ENCODE data around the gene REG4. TPM values are rescaled to one million over a fixed set of nuclear protein-coding genes. Genes with fewer than 3 reads are reported as not detected.
"Not testable (repeated sequence)": the region's sequence is repeated elsewhere in the genome, so short reads cannot be mapped to it uniquely, and the experiment has no call there.

REG4 gene
- total RNA-seq, 1 donor: not detected

DNA sequence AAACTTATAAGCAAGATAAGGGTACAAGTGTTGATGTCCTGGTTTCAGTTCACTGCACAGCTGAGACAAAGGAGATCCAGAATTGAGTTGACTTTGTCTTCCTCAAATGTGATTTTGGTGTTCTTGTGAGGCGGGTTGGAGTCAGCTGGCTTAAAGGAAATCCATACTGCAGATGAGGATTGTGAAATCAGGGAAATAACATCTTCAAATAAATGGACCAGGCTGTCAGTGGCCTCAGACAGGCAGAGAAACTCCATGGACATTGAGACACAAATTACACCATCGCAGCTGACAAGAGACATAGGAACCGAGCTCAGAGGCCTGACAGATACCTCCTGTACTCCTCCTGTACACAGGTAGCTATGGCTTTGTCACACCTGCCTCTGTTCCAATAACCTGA lies 27.0 kb upstream of the REG4 start:
- TF ChIP-seq, protein P1, sequence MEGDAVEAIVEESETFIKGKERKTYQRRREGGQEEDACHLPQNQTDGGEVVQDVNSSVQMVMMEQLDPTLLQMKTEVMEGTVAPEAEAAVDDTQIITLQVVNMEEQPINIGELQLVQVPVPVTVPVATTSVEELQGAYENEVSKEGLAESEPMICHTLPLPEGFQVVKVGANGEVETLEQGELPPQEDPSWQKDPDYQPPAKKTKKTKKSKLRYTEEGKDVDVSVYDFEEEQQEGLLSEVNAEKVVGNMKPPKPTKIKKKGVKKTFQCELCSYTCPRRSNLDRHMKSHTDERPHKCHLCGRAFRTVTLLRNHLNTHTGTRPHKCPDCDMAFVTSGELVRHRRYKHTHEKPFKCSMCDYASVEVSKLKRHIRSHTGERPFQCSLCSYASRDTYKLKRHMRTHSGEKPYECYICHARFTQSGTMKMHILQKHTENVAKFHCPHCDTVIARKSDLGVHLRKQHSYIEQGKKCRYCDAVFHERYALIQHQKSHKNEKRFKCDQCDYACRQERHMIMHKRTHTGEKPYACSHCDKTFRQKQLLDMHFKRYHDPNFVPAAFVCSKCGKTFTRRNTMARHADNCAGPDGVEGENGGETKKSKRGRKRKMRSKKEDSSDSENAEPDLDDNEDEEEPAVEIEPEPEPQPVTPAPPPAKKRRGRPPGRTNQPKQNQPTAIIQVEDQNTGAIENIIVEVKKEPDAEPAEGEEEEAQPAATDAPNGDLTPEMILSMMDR (IDR thresholded peaks at IDR 0.05; ENCODE audit: extremely low read depth, low read depth, low read length): no peak
- no peaks in the 10 kb centered on the region for H3K4me1 ChIP-seq (ENCODE audit: insufficient read depth, low read length)
- H3K4me3 ChIP-seq (ENCODE audit: insufficient read depth, low read length): no peak overlapping the region
- no peak overlapping the region for H2AFZ ChIP-seq (ENCODE audit: low read length)
- no peak for DNase-seq (ENCODE audit: insufficient read length, low spot score, missing footprints)
- no peaks in the 10 kb centered on the region for H3K9me3 ChIP-seq (ENCODE audit: low read depth, low read length)
- H3K79me2 ChIP-seq (ENCODE audit: insufficient read depth, low read length): no peaks in the 10 kb centered on the region
- H3K36me3 ChIP-seq (ENCODE audit: insufficient read depth, low read length): no peaks in the 10 kb centered on the region
- H3K4me2 ChIP-seq (ENCODE audit: insufficient read depth, low read length): no peak overlapping the region
- H4K20me1 ChIP-seq (ENCODE audit: insufficient read depth, low read length): no peaks in the 10 kb centered on the region
- H3K27ac ChIP-seq (ENCODE audit: low read depth, low read length): no peak overlapping the region
- peaks cover 19% of the 10 kb centered on the region for H3K27me3 ChIP-seq (ENCODE audit: insufficient read depth, low read length)

DNA sequence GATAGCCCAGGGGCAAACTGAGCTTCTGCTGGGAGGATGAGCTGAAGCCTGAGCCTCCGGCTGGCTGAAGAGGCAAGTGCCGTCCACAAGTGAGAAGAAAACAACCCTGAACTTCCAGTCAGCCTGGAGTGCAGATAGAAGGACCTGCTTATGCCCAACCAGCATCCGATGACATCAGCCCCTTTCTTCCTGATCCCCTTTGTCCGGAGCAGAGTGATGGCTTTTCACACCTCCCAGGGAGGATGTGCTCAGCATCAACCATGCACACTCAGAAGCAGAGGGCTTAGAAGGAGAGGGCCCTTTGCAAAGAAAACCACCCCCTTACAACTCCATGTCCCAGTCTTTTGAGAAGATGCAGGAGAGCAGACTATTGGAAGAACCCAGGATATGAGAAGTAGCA lies 23.7 kb upstream of the REG4 start:
- no peak for DNase-seq (ENCODE audit: insufficient read length, low spot score, missing footprints)
- no peaks in the 10 kb centered on the region for H3K9me3 ChIP-seq (ENCODE audit: low read depth, low read length)
- H3K27ac ChIP-seq (ENCODE audit: low read depth, low read length): no peak overlapping the region
- no peak overlapping the region for H3K4me2 ChIP-seq (ENCODE audit: insufficient read depth, low read length)
- no peak overlapping the region for H3K4me3 ChIP-seq (ENCODE audit: insufficient read depth, low read length)
- no peaks in the 10 kb centered on the region for H4K20me1 ChIP-seq (ENCODE audit: insufficient read depth, low read length)
- TF ChIP-seq, protein P1 (IDR thresholded peaks at IDR 0.05; ENCODE audit: extremely low read depth, low read depth, low read length): no peak
- H3K36me3 ChIP-seq (ENCODE audit: insufficient read depth, low read length): no peaks in the 10 kb centered on the region
- H2AFZ ChIP-seq (ENCODE audit: low read length): no peak overlapping the region
- no peaks in the 10 kb centered on the region for H3K79me2 ChIP-seq (ENCODE audit: insufficient read depth, low read length)
- H3K27me3 ChIP-seq (ENCODE audit: insufficient read depth, low read length): peaks cover 12% of the 10 kb centered on the region
- no peaks in the 10 kb centered on the region for H3K4me1 ChIP-seq (ENCODE audit: insufficient read depth, low read length)

DNA sequence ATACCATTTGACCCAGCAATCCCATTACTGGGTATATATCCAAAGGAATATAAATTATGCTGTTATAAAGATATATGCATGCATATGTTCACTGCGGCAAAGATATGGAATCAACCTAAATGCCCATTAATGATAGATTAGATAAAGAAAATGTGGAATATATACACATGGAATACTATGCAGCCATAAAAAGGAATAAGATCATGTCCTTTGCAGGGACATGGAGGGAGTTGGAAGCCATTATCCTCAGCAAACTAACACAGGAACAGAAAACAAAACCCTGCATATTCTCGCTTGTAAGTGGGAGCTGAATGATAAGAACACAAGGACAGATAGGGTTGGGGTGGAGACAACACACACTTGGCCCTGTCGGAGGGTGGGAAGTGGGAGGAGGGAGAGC lies 19.8 kb upstream of the REG4 start:
- Histone ChIP-seq H3K4me3 (ENCODE audit: insufficient read depth, low read length) (no peak overlapping the region), H3K4me1 (ENCODE audit: insufficient read depth, low read length) (no peaks in the 10 kb centered on the region), H3K9me3 (ENCODE audit: low read depth, low read length) (no peaks in the 10 kb centered on the region), H3K36me3 (ENCODE audit: insufficient read depth, low read length) (no peaks in the 10 kb centered on the region), H3K4me2 (ENCODE audit: insufficient read depth, low read length) (no peak overlapping the region), H4K20me1 (ENCODE audit: insufficient read depth, low read length) (no peaks in the 10 kb centered on the region), H2AFZ (ENCODE audit: low read length) (no peak overlapping the region), H3K27ac (ENCODE audit: low read depth, low read length) (no peak overlapping the region), H3K27me3 (ENCODE audit: insufficient read depth, low read length) (peaks cover 15% of the 10 kb centered on the region), H3K79me2 (ENCODE audit: insufficient read depth, low read length) (no peaks in the 10 kb centered on the region)
- TF ChIP-seq, protein P1 (IDR thresholded peaks at IDR 0.05; ENCODE audit: extremely low read depth, low read depth, low read length): no peak
- DNase-seq (ENCODE audit: insufficient read length, low spot score, missing footprints): no peak

DNA sequence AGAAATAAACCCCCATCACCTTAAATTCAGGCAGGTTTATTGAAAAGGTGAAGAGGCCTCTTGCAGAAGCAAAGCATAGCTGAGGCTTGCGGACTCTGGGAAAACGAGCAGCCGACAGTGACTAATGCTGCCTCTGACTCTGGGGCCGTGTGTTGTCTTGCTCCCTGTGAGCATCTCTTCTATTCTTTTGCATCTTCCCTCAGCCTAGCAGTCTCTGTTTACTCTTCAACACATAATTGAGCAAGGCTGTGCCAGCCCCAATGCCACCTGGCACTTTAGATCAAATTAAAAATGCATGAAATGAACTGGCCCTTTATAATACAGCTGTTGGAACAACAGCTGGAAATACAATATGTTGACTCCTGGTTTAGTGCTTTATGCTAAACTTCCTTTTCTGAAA lies 18.4 kb upstream of the REG4 start:
- TF ChIP-seq, protein P1 (IDR thresholded peaks at IDR 0.05; ENCODE audit: extremely low read depth, low read depth, low read length): no peak
- Histone ChIP-seq H3K9me3 (ENCODE audit: low read depth, low read length) (no peaks in the 10 kb centered on the region), H3K36me3 (ENCODE audit: insufficient read depth, low read length) (no peaks in the 10 kb centered on the region), H3K79me2 (ENCODE audit: insufficient read depth, low read length) (no peaks in the 10 kb centered on the region), H3K4me1 (ENCODE audit: insufficient read depth, low read length) (no peaks in the 10 kb centered on the region), H2AFZ (ENCODE audit: low read length) (no peak overlapping the region), H3K27me3 (ENCODE audit: insufficient read depth, low read length) (peaks cover 8% of the 10 kb centered on the region), H3K4me2 (ENCODE audit: insufficient read depth, low read length) (no peak overlapping the region), H3K4me3 (ENCODE audit: insufficient read depth, low read length) (no peak overlapping the region), H3K27ac (ENCODE audit: low read depth, low read length) (no peak overlapping the region), H4K20me1 (ENCODE audit: insufficient read depth, low read length) (no peaks in the 10 kb centered on the region)
- DNase-seq (ENCODE audit: insufficient read length, low spot score, missing footprints): no peak

DNA sequence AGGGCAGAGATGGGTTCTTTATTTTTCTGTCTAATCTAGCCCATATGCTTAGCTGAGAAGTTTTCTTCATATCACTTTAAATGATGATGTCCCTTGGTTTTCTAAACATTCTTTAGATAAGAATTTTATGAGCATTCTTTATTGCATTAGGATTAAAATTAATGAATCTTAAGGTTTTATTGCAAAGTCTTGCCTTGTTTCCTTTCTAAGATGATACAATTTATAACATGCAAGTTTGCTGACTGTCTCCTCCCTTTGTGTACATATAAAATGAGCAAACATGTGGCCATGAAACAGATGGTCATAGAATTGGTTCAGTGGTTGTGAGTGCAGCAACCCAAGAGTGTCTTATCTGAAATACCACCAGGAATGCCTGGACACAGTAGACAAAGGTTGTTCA lies 17.7 kb upstream of the REG4 start:
- not testable (repeated sequence) for H3K79me2 ChIP-seq (ENCODE audit: insufficient read depth, low read length); H4K20me1 ChIP-seq (ENCODE audit: insufficient read depth, low read length); H3K4me3 ChIP-seq (ENCODE audit: insufficient read depth, low read length); H3K9me3 ChIP-seq (ENCODE audit: low read depth, low read length); H3K27me3 ChIP-seq (ENCODE audit: insufficient read depth, low read length); H3K4me1 ChIP-seq (ENCODE audit: insufficient read depth, low read length); H3K36me3 ChIP-seq (ENCODE audit: insufficient read depth, low read length); H3K4me2 ChIP-seq (ENCODE audit: insufficient read depth, low read length); H2AFZ ChIP-seq (ENCODE audit: low read length); DNase-seq (ENCODE audit: insufficient read length, low spot score, missing footprints); H3K27ac ChIP-seq (ENCODE audit: low read depth, low read length)

Measured in osteoblast (primary cell).